HG03521 (cell line): ENCODE data around the gene UGT1A10.
"Not testable (repeated sequence)": the region's sequence is repeated elsewhere in the genome, so short reads cannot be mapped to it uniquely, and the experiment has no call there.

Source experiments
- ATAC-seq: cut with Tn5 transposase; IDR thresholded peaks from one replicate; pipeline ENCODE4 v1.9.1; 2021; ENCODE audit warnings: mild to moderate bottlenecking, moderate library complexity; ENCODE audit not compliant: unreplicated experiment

Gene UGT1A10

DNA sequence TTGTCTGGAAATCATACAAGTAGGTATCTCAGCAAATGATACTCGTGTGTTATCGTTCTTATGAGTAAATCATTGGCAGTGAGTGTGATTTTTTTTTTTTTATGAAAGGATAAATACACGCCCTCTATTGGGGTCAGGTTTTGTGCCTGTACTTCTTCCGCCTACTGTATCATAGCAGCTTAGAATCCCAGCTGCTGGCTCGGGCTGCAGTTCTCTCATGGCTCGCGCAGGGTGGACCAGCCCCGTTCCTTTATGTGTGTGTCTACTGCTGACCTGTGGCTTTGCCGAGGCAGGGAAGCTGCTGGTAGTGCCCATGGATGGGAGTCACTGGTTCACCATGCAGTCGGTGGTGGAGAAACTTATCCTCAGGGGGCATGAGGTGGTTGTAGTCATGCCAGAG, at the start of gene UGT1A10:
Gene UGT1A10 (plus strand): TSS at position 143 of the 400 bp plus-strand sequence. CDS start 75 bp downstream, at position 218.
- not testable (repeated sequence) for ATAC-seq

DNA sequence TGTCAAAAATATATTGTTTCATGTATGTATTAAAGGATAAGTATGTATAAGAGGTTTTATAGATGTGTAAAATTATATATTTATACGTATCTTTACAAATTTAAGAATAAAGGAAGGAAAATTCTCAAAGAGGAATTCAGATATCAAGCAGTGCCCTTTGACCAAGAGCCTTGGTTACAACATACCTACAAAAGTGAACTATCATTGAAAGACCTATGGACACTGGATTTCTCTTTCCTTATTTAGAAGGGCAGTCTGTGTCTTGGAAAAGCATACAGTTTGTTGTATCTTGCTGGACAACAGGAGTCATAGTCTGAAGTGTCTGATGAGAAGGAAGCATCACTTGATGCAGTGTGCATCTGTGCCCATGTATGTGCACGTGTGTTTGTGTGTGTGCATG, 47.8 kb upstream of the UGT1A10 start:
- no peak for ATAC-seq

DNA sequence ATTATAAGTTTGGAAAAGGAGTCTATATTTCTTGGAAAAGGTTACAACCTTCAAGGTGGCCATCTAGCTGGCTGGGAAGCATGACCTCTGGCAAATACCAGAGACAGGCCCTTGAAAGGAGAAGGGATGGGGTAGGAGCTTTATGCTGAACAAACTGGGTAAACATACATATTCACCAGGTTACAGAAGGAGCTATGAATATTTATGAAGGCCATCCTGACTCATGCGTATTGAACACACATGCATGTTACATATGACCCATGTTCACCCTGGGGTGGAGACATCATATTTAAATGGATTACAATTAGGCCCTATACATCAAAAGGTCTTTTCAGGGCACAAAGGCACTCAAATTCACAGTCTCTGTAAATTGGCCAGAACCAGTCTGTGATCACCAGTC, 43.5 kb upstream of the UGT1A10 start:
- not testable (repeated sequence) for ATAC-seq

DNA sequence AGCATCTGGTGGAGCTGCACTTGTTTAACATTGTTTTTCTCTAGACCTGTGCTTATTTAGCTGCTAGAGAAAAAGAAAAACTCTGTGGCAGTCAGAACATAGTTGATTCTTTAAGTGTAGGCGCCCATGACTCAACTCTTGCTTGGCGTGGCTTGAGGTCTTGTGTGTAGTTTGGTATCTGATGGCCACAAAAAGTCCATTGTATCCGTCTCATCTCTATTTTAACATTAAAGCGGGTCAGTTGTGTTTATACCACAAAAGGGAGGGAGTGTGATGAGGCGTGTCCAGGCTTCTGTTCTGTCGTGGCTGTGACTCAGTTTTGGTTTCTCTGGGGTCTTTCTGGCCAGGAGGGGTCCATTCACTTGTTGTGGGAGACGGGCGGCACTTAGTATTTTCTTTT, 43.0 kb upstream of the UGT1A10 start:
- no peak for ATAC-seq

DNA sequence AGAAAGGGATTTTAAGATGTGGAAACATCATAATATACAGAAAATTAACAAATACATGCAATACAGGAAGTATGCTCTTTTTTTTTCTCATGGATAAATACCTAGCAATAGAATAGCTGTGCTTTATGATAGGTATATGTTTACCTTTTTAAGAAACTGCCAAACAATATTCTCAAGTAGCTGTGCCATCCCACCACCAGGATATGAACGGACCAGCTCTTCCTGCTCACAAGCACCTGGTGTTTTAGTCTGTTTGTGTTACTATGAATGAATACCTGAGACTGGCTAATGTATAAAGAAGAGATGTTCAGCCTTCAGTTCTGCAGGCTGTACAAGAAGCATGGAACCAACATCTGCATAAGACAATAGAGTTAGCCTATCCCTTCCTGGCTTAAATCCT, 38.7 kb upstream of the UGT1A10 start:
- no peak for ATAC-seq

DNA sequence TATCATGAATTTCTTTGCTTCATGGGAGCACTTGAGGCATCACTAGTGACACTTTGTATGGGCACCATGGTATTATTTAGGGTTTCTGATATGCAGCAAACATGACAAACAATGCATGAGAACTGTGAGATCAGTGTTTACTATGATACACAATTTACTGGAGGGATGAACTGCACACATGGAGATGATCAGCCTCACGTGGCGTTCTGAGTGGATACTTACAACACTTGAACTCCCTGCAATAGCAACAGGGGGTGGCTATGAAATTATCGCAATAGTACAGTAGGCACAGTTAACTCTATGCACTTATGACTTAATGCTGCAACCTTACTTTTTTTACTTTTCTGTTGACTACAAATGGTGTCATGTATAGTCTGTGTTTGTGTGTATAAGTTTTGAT, 37.3 kb upstream of the UGT1A10 start:
- no peak for ATAC-seq

DNA sequence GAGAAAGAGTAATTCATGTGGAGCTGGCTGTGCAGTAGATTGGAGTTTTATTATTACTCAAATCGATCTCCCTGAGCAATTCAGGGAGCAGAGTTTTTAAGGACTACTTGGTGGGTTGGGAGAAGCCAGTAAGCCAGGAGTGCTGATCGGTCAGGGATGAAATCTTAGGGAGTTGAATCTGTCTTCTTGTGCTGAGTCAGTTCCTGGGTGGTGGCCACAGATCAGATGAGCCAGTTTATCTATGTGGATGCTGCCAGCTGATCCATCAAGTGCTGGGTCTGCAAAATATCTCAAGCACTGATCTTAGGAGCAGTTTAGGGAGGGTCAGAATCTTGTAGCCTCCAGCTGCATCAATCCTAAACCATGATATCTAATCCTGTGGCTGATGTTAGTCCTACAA, 35.9 kb upstream of the UGT1A10 start:
- no peak for ATAC-seq

DNA sequence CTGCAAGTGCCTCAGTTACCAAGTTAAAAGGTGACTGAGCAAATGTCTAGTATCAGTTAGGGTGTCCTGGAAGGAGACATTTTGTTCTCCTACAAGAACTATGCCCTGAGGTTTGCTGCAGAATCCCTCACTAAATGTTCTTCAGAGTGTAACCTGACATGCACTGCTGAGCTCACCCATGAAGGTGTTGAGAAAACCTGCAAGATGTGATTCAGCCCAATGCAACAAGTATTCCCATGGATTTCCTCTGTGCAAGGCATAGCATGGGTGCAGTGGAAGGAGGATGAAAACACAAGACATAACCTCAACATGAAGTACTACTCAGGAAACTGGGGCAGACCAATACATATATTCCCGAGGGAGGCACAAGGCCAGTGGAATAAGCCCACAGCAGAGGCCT, 34.2 kb upstream of the UGT1A10 start:
- no peak for ATAC-seq

DNA sequence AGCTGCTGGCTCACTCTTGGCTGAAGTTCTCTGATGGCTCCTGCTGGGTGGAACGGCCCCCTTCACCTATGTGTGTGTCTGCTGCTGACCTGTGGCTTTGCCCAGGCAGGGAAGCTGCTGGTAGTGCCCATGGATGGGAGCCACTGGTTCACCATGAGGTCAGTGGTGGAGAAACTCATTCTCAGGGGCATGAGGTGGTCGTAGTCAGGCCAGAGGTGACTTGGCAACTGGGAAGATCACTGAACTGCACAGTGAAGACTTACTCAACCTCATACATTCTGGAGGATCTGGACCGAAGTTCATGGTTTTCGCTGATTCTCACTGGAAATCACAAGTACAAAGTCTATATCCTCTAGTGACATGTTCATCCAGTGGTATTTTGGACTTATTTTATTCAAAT, 32.7 kb upstream of the UGT1A10 start:
- no peak for ATAC-seq

DNA sequence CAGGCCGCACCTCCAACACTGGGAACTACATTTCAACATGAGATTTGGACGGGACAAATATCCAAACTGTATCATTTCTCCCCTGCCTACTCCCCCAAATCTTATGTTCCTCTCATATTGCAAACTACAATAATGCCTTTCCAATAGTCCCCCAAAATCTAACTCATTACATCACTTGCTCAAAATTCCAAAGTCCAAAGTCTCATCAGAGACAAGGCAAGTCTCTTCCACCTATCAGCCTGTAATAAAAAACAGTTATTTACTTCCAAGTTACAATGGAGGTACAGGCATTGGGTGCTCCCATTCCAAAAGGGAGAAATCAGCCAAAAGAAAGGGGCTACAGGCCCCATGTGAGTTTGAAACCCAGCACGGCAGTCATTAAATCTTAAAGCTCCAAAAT, 31.4 kb upstream of the UGT1A10 start:
- ATAC-seq = no peak

DNA sequence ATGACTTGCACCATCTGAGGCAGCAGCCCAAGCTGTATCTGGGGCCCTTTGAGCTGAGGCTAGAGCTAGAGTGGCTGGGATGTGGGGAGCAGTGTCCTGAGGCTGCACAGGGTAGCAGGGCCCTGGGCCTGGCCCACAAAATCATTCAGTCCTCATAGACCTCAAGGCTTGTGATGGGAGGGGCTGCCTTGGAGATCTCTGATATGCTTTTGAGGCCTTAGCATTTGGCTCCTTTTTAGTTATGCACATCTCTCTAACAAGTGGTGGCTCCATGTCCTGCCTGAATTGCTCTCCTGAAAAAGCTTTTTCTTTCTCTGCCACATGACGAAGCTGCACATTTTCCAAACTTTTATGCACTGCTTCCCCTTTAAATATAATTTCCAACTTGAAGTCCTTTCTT, 30.6 kb upstream of the UGT1A10 start:
- ATAC-seq = no peak

DNA sequence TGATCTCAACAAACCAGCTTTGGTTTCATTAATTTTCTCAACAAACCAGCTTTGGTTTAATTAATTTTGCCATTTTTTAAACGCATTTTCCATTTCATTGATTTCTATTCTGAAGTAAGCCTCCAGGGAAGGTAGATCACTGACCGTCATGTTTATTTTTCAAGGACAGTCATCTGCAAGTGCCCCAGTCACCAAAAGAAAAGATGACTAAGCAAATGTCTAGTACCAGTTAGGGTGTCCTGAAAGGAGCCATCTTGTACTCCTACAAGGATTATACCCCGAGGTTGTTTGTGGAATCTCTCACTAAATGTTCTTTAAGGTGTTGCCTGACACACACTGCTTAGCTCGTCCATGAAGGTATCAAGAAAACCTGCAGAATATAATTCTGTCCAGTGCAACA, 25.0 kb upstream of the UGT1A10 start:
- ATAC-seq = no peak

DNA sequence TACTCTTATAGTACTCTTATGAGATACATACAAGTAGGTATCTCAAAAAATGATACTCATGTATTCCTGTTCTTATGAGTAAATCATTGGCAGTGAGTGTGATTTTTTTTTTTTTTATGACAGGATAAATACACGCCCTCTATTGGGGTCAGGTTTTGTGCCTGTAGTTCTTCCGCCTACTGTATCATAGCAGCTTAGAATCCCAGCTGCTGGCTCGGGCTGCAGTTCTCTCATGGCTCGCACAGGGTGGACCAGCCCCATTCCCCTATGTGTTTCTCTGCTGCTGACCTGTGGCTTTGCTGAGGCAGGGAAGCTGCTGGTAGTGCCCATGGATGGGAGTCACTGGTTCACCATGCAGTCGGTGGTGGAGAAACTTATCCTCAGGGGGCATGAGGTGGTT, 18.8 kb upstream of the UGT1A10 start, which contains the start of gene UGT1A8:
Gene UGT1A8 (plus strand): TSS at position 158 of the 400 bp plus-strand sequence. CDS start 75 bp downstream, at position 233.
- ATAC-seq = not testable (repeated sequence)

DNA sequence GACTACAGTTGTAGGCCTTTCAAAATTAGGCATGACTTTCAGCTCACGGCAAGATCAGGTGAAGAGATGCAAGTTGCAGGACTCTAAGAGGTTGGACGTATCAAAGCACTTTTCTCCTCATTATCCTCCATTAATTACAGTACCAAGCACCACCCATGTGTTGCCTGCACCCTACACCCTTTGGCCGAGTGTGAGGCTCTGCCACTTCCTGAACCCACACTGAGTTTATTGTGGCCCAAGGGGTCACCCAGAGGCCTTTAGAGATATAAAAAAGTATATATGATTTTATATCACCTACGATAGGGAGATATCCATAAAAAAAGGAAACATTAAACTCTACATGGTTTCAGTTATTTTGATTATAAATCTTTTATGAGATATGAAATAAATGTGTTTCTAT, 16.0 kb upstream of the UGT1A10 start:
- no peak for ATAC-seq

DNA sequence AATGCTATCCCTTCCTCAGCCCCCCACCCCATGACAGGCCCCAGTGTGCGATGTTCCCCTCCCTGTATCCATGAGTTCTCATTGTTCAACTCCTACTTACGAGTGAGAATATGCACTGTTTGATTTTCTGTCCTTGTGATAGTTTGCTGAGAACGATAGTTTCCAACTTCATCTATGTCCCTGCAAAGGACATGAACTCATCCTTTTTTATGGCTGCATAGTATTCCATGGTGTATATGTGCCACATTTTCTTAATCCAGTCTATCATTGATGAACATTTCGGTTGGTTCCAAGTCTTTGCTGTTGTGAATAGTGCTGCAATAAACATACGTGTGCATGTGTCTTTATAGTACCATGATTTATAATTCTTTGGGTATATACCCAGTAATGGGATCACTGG, 14.4 kb upstream of the UGT1A10 start:
- not testable (repeated sequence) for ATAC-seq

DNA sequence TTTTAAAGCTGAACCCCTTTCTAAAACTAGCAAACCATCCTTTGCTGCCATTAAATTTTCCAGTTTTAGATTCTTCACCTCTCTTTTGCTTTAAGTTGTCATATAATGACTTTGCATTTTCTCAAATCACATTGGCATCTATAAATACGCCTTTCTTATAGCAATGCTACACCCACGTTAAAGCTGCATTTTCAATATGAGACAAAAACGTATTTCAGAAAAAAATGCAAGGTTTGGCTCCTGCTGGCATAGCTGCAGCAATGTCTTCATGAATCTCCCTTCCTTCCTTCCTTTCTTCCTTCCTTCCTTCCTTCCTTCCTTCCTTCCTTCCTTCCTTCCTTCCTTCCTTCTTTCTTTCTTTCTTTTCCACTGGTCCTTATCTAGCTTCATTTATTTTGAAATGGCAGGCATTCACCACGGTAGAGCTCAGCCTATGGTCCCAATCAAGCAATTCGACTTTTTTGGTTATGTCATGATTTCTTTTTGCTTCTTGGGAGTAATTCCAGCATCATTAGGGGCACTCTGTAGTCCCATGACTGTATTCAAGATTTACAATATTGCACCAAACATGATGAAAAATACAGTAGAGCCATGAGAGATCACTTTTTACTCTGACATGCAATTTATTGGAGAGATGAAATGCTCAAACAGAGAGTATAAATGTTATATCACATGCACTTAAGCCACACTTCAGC, 8.8 kb upstream of the UGT1A10 start:
- ATAC-seq = no peak

DNA sequence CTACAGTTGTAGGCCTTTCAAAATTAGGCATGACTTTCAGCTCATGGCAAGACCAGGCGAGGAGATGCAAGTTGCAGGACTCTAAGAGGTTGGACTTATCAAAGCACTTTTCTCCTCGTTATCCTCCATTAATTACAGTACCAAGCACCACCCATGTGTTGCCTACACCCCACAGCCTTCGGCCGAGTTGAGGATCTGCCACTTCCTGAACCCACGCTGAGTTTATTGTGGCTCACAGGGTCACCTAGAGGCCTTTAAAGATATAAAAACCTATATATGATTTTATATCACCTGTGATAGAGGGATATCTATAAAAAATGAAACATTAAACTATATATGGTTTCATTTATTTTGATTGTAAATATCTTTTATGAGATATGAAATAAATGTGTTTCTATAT, 2.6 kb downstream of the UGT1A10 start:
- no peak for ATAC-seq

DNA sequence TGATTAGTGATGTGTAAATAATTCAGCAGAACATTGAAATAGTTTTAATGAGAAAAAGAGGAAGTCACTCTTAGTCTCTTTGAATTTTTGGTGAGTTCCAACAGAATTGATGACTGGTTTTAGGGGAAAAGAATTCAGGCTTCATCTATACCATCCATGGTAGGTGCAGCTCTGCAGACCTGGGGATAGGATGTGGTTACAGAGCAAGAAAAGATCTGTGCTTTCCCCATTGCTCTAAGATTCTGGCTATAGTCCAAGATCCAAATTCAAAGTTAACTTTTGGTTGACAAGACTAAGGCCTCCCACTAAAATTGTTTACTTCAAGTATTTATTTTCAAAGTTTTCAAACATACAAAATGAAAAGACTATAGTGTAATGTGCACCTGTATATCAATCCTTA, 3.6 kb downstream of the UGT1A10 start:
- no peak for ATAC-seq

DNA sequence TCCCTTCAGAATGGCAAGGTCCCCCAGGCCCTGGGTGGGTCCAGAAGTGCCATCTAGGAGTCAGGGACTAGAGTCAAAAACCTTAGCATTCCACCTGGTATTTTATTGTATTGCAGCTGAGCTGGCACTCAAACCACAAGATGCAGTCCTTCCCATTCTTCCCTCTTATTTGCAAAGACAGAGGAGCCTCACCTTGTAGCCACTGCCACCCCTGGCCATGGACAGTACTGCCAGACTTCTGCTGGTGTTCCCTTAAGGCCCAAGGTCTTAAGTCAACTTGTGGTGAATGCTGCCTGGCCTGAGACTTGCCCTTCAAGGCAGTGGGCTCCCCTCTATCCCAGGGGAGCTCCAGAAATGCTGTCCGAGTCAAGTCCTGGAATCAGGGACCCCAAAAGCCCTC, 6.9 kb downstream of the UGT1A10 start:
- ATAC-seq = no peak

DNA sequence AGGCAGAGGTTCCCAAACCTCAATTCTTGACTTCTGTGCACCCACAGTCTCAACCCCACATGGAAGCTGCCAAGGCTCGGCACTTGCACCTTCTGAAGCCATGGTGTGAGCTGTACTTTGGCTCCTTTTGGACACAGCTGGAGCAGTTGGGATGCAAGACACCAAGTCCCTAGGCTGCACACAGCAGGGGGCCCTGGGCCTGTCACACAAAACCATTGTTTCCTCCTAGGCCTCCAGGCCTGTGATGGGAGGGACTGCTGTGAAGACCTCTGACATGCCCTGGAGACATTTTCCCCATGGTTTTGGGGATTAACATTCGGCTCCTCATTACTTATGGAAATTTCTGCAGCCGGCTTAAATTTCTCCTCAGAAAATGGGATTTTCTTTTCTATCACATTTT, 9.8 kb downstream of the UGT1A10 start:
- ATAC-seq = not testable (repeated sequence)

DNA sequence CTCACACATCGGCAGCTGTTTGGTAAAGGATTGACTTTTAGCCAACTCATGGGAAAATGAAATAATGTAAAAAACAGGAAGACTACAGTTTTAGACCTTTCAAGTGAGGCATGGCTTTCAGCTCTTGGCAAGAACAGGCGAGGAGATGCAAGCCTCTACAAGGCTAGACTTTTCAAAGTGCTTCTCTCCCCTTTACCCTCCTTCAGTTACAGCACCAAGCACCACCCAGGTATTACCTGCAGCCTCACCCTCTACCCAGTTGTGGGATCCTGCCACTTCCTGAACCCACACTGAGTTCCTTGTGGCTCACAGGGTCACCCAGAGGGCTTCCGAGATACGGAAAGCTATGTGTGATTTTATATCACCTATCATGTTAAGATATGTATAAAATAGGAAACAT, 14.7 kb downstream of the UGT1A10 start:
- ATAC-seq = no peak

DNA sequence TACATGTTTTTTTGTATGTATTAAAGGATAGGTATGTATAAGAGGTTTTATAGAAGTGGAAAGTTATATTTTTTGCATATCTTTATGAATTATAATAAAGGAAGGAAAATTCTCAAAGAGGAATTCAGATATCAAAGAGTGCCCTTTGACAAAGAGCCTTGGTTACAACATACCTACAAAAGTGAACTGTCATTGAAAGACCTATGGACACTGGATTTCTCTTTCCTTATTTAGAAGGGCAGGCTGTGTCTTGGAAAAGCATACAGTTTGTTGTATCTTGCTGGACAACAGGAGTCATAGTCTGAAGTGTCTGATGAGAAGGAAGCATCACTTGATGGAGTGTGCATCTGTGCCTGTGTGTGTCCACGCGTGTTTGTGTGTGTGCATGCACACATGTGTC, 15.2 kb downstream of the UGT1A10 start:
- no peak for ATAC-seq

DNA sequence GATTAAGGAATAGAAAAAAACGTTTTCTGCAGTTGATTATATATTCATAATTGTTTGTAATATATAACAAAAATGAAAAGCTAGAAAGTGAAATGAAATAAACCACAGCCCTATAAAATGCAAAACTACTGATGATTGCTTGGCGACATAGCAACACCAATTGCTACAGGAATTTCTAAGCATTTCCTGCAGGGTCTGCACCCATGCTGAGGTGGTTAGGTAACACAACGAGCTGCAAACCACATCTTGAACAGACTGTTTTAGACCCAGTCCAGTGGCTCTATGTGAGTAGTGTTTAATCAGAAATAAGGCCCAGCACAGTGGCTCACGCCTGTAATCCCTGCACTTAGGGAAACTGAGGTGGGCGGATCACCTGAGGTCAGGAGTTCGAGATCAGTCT, 18.3 kb downstream of the UGT1A10 start:
- ATAC-seq = no peak
